Neuronal stem cell (in vitro differentiated cells): ENCODE measurements around the gene FEM1B.

Experiments used
- DNase-seq: peaks from one replicate; pipeline ENCODE4 v3.0.0-alpha.2; 2013; ENCODE audit warnings: low spot score
- H2AFZ ChIP-seq: one replicate; pipeline ENCODE4 v1.6.1; 2013; ENCODE audit warnings: mild to moderate bottlenecking, low read length, inconsistent platforms
- H2AK5ac ChIP-seq: 2 replicates; pipeline ENCODE4 v1.6.1; 2013; ENCODE audit warnings: low read depth, mild to moderate bottlenecking, inconsistent platforms, low read length, moderate library complexity, mixed read lengths
- H2BK120ac ChIP-seq: 2 replicates; pipeline ENCODE4 v1.6.1; 2013; ENCODE audit warnings: low read depth, mild to moderate bottlenecking, inconsistent platforms, low read length, moderate library complexity, mixed read lengths
- H2BK12ac ChIP-seq: one replicate; pipeline ENCODE4 v1.6.1; 2013; ENCODE audit warnings: low read length, inconsistent platforms
- H2BK15ac ChIP-seq: 2 replicates; pipeline ENCODE4 v1.6.1; 2013; ENCODE audit warnings: mild to moderate bottlenecking, low read length, inconsistent platforms, mixed read lengths
- H2BK5ac ChIP-seq: one replicate; pipeline ENCODE4 v1.6.1; 2013; ENCODE audit warnings: inconsistent platforms, mild to moderate bottlenecking, low read length, moderate library complexity
- H3K14ac ChIP-seq: one replicate; pipeline ENCODE4 v1.6.1; 2013; ENCODE audit warnings: low read length, inconsistent platforms
- H3K18ac ChIP-seq: 2 replicates; pipeline ENCODE4 v1.6.1; 2013; ENCODE audit warnings: low read length, inconsistent platforms
- H3K23ac ChIP-seq: 2 replicates; pipeline ENCODE4 v1.6.1; 2013; ENCODE audit warnings: low read depth, mild to moderate bottlenecking, mixed read lengths, low read length, inconsistent platforms; ENCODE audit not compliant: poor library complexity
- H3K27ac ChIP-seq: replicated peaks from 3 replicates; pipeline ENCODE4 v1.5.1; 2013; ENCODE audit warnings: low read length, inconsistent platforms
- H3K27me3 ChIP-seq, 3 experiments: 2 replicates each; pipeline ENCODE4 v1.6.1; 2013; ENCODE audit warnings: low read length in 3 of 3, mild to moderate bottlenecking in 2 of 3, inconsistent platforms in 1 of 3, low read depth in 1 of 3, mixed read lengths in 1 of 3, moderate library complexity in 1 of 3; ENCODE audit not compliant: control insufficient read depth in 3 of 3, insufficient read depth in 3 of 3
- H3K36me3 ChIP-seq, 2 donors: replicated peaks in 1 of 2; 2 replicates each; pipeline ENCODE4 v1.6.1; 2013; ENCODE audit warnings: low read length in 2 of 2; ENCODE audit not compliant: control insufficient read depth in 2 of 2, insufficient read depth in 2 of 2
- H3K4ac ChIP-seq: 2 replicates; pipeline ENCODE4 v1.6.1; 2013; ENCODE audit warnings: inconsistent platforms, mild to moderate bottlenecking, low read length, moderate library complexity
- H3K4me1 ChIP-seq, 2 donors: 1 replicate in 1 of 2; 2 replicates in 1 of 2; pipeline ENCODE4 v1.6.1; 2013; ENCODE audit warnings: low read length in 2 of 2, low read depth in 1 of 2; ENCODE audit not compliant: control insufficient read depth in 2 of 2, insufficient read depth in 1 of 2
- H3K4me2 ChIP-seq: one replicate; pipeline ENCODE4 v1.6.1; 2013; ENCODE audit warnings: mild to moderate bottlenecking, low read length, inconsistent platforms; ENCODE audit not compliant: insufficient read depth, poor library complexity, severe bottlenecking
- H3K4me3 ChIP-seq, 2 donors: 2 replicates each; pipeline ENCODE4 v1.5.1; 2013; ENCODE audit warnings: low read length in 2 of 2, mild to moderate bottlenecking in 2 of 2, inconsistent platforms in 1 of 2, moderate library complexity in 1 of 2
- H3K79me1 ChIP-seq: one replicate; pipeline ENCODE4 v1.6.1; 2013; ENCODE audit warnings: low read depth, mild to moderate bottlenecking, inconsistent platforms, low read length, moderate library complexity
- H3K9ac ChIP-seq: one replicate; pipeline ENCODE4 v1.6.1; 2013; ENCODE audit warnings: mild to moderate bottlenecking, low read depth, low read length, inconsistent platforms; ENCODE audit not compliant: poor library complexity
- H3K9me3 ChIP-seq, 2 donors: replicated peaks in 1 of 2; 2 replicates each; pipeline versions ENCODE3 to v1.6.1; 2013; ENCODE audit warnings: low read length in 2 of 2, mild to moderate bottlenecking in 2 of 2, inconsistent platforms in 1 of 2, low read depth in 1 of 2, mixed read lengths in 1 of 2, moderate library complexity in 1 of 2; ENCODE audit not compliant: control insufficient read depth in 2 of 2, insufficient read depth in 1 of 2
- H4K8ac ChIP-seq: one replicate; pipeline ENCODE4 v1.6.1; 2013; ENCODE audit warnings: low read depth, mild to moderate bottlenecking, inconsistent platforms, low read length, moderate library complexity
- H4K91ac ChIP-seq: one replicate; pipeline ENCODE4 v1.6.1; 2013; ENCODE audit warnings: low read length, low read depth, mild to moderate bottlenecking, inconsistent platforms; ENCODE audit not compliant: poor library complexity
- WGBS, 2 donors: extraction: QIAGEN DNeasy Blood & Tissue Kit; methylation state at CpG; one replicate each; pipeline ENCODE4 v1.1.7; 2013; ENCODE audit warnings: missing lambda C conversion rate in 2 of 2, mixed read lengths in 1 of 2; ENCODE audit not compliant: insufficient read length in 2 of 2, insufficient replicate concordance in 1 of 2; ENCODE audit errors: extremely low coverage in 2 of 2; 5-methylcytosine and 5-hydroxymethylcytosine counted together

FEM1B gene

GRCh38 chr15:68264282-68264681 is 13.3 kb upstream of the FEM1B start:
- DNase-seq: no peak
- no CpG with 5 or more reads among the region's 2 CpGs for WGBS, 2 donors
- no peaks in the 10 kb centered on the region for H3K36me3 ChIP-seq
- no peak overlapping the region for H4K8ac ChIP-seq
- H2BK120ac ChIP-seq: no peak overlapping the region
- H3K9me3 ChIP-seq: no peaks in the 10 kb centered on the region
- H3K23ac ChIP-seq: no peak overlapping the region
- no peak overlapping the region for H2AFZ ChIP-seq
- H2BK5ac ChIP-seq: no peak overlapping the region
- H3K4me1 ChIP-seq: no peaks in the 10 kb centered on the region
- H3K4ac ChIP-seq: no peak overlapping the region
- H2AK5ac ChIP-seq: no peak overlapping the region
- H2BK12ac ChIP-seq: no peak overlapping the region
- no peak overlapping the region for H3K9ac ChIP-seq
- no peak overlapping the region for H3K4me3 ChIP-seq
- H3K27ac ChIP-seq: no peak overlapping the region
- H3K27me3 ChIP-seq: peaks cover 0 to 5% (median 0%) of the 10 kb centered on the region in 3 experiments
- no peaks in the 10 kb centered on the region for H3K79me1 ChIP-seq
- H3K18ac ChIP-seq: no peak overlapping the region
- H4K91ac ChIP-seq: no peak overlapping the region
- H3K14ac ChIP-seq: no peak overlapping the region
- no peak overlapping the region for H2BK15ac ChIP-seq
- no peak overlapping the region for H3K4me2 ChIP-seq

- Histone ChIP-seq H2AK5ac (no peak overlapping the region), H3K14ac (no peak overlapping the region), H3K4me2 (no peak overlapping the region), H3K9me3 (no peaks in the 10 kb centered on the region), H3K27me3 (peaks cover 0 to 5% (median 0%) of the 10 kb centered on the region in 3 experiments), H3K18ac (no peak overlapping the region), H3K27ac (no peak overlapping the region), H2BK120ac (no peak overlapping the region), H2BK15ac (no peak overlapping the region), H3K4me1 (no peaks in the 10 kb centered on the region), H4K91ac (no peak overlapping the region), H2BK12ac (no peak overlapping the region), H3K4ac (no peak overlapping the region), H4K8ac (no peak overlapping the region), H2AFZ (no peak overlapping the region), H3K79me1 (no peaks in the 10 kb centered on the region), H3K36me3 (no peaks in the 10 kb centered on the region), H3K9ac (no peak overlapping the region), H3K4me3 (no peak overlapping the region), H2BK5ac (no peak overlapping the region), H3K23ac (no peak overlapping the region)
- no peak for DNase-seq
- no CpG with 5 or more reads among the region's 4 CpGs for WGBS, 2 donors
Observed at GRCh38 chr15:68265081-68265480, 12.5 kb upstream of the FEM1B start.

- Histone ChIP-seq H2BK12ac (no peak overlapping the region), H3K4ac (no peak overlapping the region), H4K8ac (no peak overlapping the region), H3K27ac (no peak overlapping the region), H3K79me1 (no peaks in the 10 kb centered on the region), H3K4me3 (no peak overlapping the region), H4K91ac (no peak overlapping the region), H3K36me3 (no peaks in the 10 kb centered on the region), H2BK120ac (no peak overlapping the region), H3K27me3 (peaks cover 0 to 5% (median 0%) of the 10 kb centered on the region in 3 experiments), H3K18ac (no peak overlapping the region), H3K23ac (no peak overlapping the region), H3K14ac (no peak overlapping the region), H3K4me1 (no peaks in the 10 kb centered on the region), H3K4me2 (no peak overlapping the region), H3K9me3 (no peaks in the 10 kb centered on the region), H2BK15ac (no peak overlapping the region), H2AFZ (no peak overlapping the region), H2BK5ac (no peak overlapping the region), H3K9ac (no peak overlapping the region), H2AK5ac (no peak overlapping the region)
- no peak for DNase-seq
- WGBS, 2 donors: no CpG with 5 or more reads among the region's 3 CpGs
Observed at GRCh38 chr15:68265674-68266073, 11.9 kb upstream of the FEM1B start.

GRCh38 chr15:68268405-68268804 is 9.1 kb upstream of the FEM1B start:
- Histone ChIP-seq H2BK12ac (no peak overlapping the region), H4K91ac (no peak overlapping the region), H3K4me1 (peaks cover 0 to 5% of the 10 kb centered on the region in 2 donors), H3K4me2 (no peak overlapping the region), H4K8ac (no peak overlapping the region), H3K9ac (no peak overlapping the region), H3K18ac (no peak overlapping the region), H2AK5ac (no peak overlapping the region), H3K36me3 (no peaks in the 10 kb centered on the region), H3K27me3 (peaks cover 0 to 5% (median 0%) of the 10 kb centered on the region in 3 experiments), H2BK5ac (no peak overlapping the region), H3K9me3 (no peaks in the 10 kb centered on the region), H2AFZ (no peak overlapping the region), H3K4me3 (no peak overlapping the region), H3K27ac (no peak overlapping the region), H2BK15ac (no peak overlapping the region), H3K14ac (no peak overlapping the region), H3K79me1 (no peaks in the 10 kb centered on the region), H3K23ac (no peak overlapping the region), H3K4ac (no peak overlapping the region), H2BK120ac (no peak overlapping the region)
- no peak for DNase-seq
- WGBS, 2 donors: no CpG with 5 or more reads among the region's 3 CpGs
